Measurements from ENCODE around the gene PSMD6.
A peak's percentile ranks its signal among the peaks of the same experiment; 100 is the strongest.

DNA sequence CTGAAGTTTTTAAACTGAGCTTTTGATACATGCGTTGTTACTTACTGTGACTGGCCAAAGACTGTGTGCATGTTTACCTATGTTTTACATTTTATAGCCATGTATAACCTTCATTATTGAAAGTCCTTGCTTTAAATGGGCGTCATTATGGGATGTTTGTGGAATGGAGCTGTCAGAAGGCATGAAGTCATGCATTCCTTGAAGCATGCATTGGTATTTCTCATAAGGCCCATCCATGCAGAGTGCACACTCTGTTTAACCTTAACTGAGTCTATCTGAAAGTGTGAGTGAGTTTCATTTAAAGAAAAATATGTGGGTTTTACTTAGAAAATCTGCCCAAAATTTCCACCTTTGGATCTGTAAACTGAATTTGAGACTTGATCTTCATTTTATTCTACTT lies 51.1 kb downstream of the PSMD6 start:
- TF ChIP-seq, protein P1, sequence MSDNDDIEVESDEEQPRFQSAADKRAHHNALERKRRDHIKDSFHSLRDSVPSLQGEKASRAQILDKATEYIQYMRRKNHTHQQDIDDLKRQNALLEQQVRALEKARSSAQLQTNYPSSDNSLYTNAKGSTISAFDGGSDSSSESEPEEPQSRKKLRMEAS (IDR thresholded peaks at IDR 0.05), result no peak
- TF ChIP-seq TAF1 (IDR thresholded peaks at IDR 0.05; ENCODE audit: low read depth) (no peak), EP300 (IDR thresholded peaks at IDR 0.05; ENCODE audit: borderline replicate concordance) (no peak), TEAD4 (IDR thresholded peaks at IDR 0.05) (peak; percentile 69), FOXM1 (IDR thresholded peaks at IDR 0.05; ENCODE audit: borderline replicate concordance, low read depth) (no peak), RAD21 (IDR thresholded peaks at IDR 0.05; ENCODE audit: low read depth) (no peak)
